GM23338 (cell line): Measurements from ENCODE around the gene ABR. TPM values are rescaled to one million over a fixed set of nuclear protein-coding genes. Genes with fewer than 3 reads are reported as not detected.

ENCODE experiments used
- ATAC-seq: fragments of 200-7000 bp; cut with Tn5 transposase; 3 replicates; pipeline ENCODE4 v1.9.1; 2020
- DNase-seq: peaks from one replicate; pipeline ENCODE4 v3.0.0-alpha.2; 2015; ENCODE audit warnings: low spot score
- H2AFZ ChIP-seq: fragments of 200-600 bp; sonication (generic); 2 replicates; pipeline ENCODE4 v1.8.0; 2016; ENCODE audit warnings: antibody characterized with exemption, mild to moderate bottlenecking, moderate library complexity
- H3F3A ChIP-seq: fragments of 200-600 bp; sonication (generic); replicated peaks from 2 replicates; pipeline ENCODE4 v1.8.0; 2017; ENCODE audit warnings: antibody characterized with exemption, mixed run types, low read depth
- H3K27ac ChIP-seq: fragments of 200-600 bp; sonication (generic); 2 replicates; pipeline ENCODE4 v1.6.1; 2016; ENCODE audit warnings: low read depth
- H3K27me3 ChIP-seq: fragments of 200-600 bp; sonication (generic); 2 replicates; pipeline ENCODE4 v1.8.0; 2016; ENCODE audit warnings: mild to moderate bottlenecking, mixed run types, moderate library complexity; ENCODE audit not compliant: insufficient read depth
- H3K36me3 ChIP-seq: fragments of 200-600 bp; sonication (generic); 2 replicates; pipeline ENCODE4 v1.8.0; 2016; ENCODE audit warnings: mild to moderate bottlenecking; ENCODE audit not compliant: insufficient read depth
- H3K4me1 ChIP-seq: fragments of 200-600 bp; sonication (generic); 2 replicates; pipeline ENCODE4 v1.8.0; 2016; ENCODE audit warnings: mild to moderate bottlenecking, moderate library complexity; ENCODE audit not compliant: insufficient read depth
- H3K4me2 ChIP-seq: fragments of 200-600 bp; sonication (generic); 2 replicates; pipeline ENCODE4 v1.7.1; 2017; ENCODE audit warnings: mixed run types
- H3K4me3 ChIP-seq: fragments of 200-600 bp; sonication (generic); 2 replicates; pipeline ENCODE4 v1.6.1; 2016; ENCODE audit warnings: mixed run types
- H3K79me2 ChIP-seq: fragments of 200-600 bp; sonication (generic); replicated peaks from 2 replicates; pipeline ENCODE4 v1.8.0; 2017; ENCODE audit warnings: mild to moderate bottlenecking; ENCODE audit not compliant: insufficient read depth
- H3K9me2 ChIP-seq: fragments of 200-600 bp; sonication (generic); 2 replicates; pipeline ENCODE4 v1.8.0; 2017; ENCODE audit not compliant: insufficient read depth
- H4K20me1 ChIP-seq: fragments of 200-600 bp; sonication (generic); replicated peaks from 2 replicates; pipeline ENCODE4 v1.8.0; 2017; ENCODE audit warnings: mild to moderate bottlenecking; ENCODE audit not compliant: insufficient read depth
- H3K27ac Mint-ChIP-seq: 2 replicates; pipeline ENCODE4 v1.8.0; 2020; ENCODE audit warnings: inconsistent platforms, mild to moderate bottlenecking, moderate library complexity, mixed read lengths
- H3K27me3 Mint-ChIP-seq: 3 replicates; pipeline ENCODE4 v1.8.0; 2022; ENCODE audit warnings: low read depth, mild to moderate bottlenecking, moderate library complexity, mixed read lengths, inconsistent platforms; ENCODE audit not compliant: insufficient read depth, poor library complexity
- H3K36me3 Mint-ChIP-seq: 3 replicates; pipeline ENCODE4 v1.8.0; 2021; ENCODE audit warnings: low read depth, mild to moderate bottlenecking, inconsistent platforms, moderate library complexity, mixed read lengths
- H3K4me1 Mint-ChIP-seq: 3 replicates; pipeline ENCODE4 v1.8.0; 2020; ENCODE audit warnings: mild to moderate bottlenecking, inconsistent platforms, mixed read lengths
- H3K4me3 Mint-ChIP-seq: 3 replicates; pipeline ENCODE4 v1.8.0; 2021; ENCODE audit warnings: moderate library complexity, mild to moderate bottlenecking, inconsistent platforms, mixed read lengths
- H3K9me3 Mint-ChIP-seq: 3 replicates; pipeline ENCODE4 v1.8.0; 2020; ENCODE audit warnings: moderate library complexity, mild to moderate bottlenecking, inconsistent platforms, mixed read lengths
- CREB1 ChIP-seq: fragments of 250-450 bp; sonication (Bioruptor Pico); IDR thresholded peaks from 2 replicates; pipeline ENCODE4 v1.5.0; 2020; ENCODE audit warnings: low read depth, mild to moderate bottlenecking, moderate library complexity
- EZH2 ChIP-seq: fragments of 200-600 bp; sonication (generic); IDR thresholded peaks from one replicate; pipeline ENCODE4 v1.8.0; 2017; ENCODE audit warnings: antibody characterized with exemption, mild to moderate bottlenecking, low read depth; ENCODE audit not compliant: unreplicated experiment
- EZH2phosphoT487 ChIP-seq: fragments of 200-600 bp; sonication (generic); IDR thresholded peaks from one replicate; pipeline ENCODE4 v1.8.1; 2018; ENCODE audit warnings: antibody characterized with exemption; ENCODE audit not compliant: unreplicated experiment
- JUNB ChIP-seq: IDR thresholded peaks from one replicate; pipeline ENCODE4 v1.6.1; 2016; ENCODE audit warnings: antibody characterized with exemption; ENCODE audit not compliant: unreplicated experiment
- NANOG ChIP-seq: IDR thresholded peaks from 2 replicates; pipeline ENCODE4 v1.6.1; 2016; ENCODE audit warnings: antibody characterized with exemption, borderline replicate concordance
- POLR2AphosphoS5 ChIP-seq: IDR thresholded peaks from 2 replicates; pipeline ENCODE4 v1.6.1; 2016; ENCODE audit warnings: antibody characterized with exemption, low read depth
- STAT1 ChIP-seq: IDR thresholded peaks from one replicate; pipeline ENCODE4 v1.6.1; 2016; ENCODE audit warnings: antibody characterized with exemption; ENCODE audit not compliant: unreplicated experiment
- ZNF114 ChIP-seq: fragments of 250-450 bp; sonication (Bioruptor Pico); IDR thresholded peaks from 2 replicates; pipeline ENCODE4 v1.5.0; 2020; ENCODE audit warnings: mild to moderate bottlenecking, moderate library complexity
- ZNF331 ChIP-seq: fragments of 250-450 bp; sonication (Bioruptor Pico); IDR thresholded peaks from 2 replicates; pipeline ENCODE4 v1.5.0; 2020; ENCODE audit warnings: low read depth, mild to moderate bottlenecking, moderate library complexity
- polyA plus RNA-seq: library from polyadenylated mRNA; unstranded; fragments of >200 nt; fragmentation: Nextera tagmentation; extraction: Ambion mirVana; gene quantifications from 2 replicates; pipeline ENCODE4 v1.2.1, GENCODE V29; 2016
- total RNA-seq: library from RNA; depleted of rRNA; stranded (reverse); fragments of >200 nt; shearing (Covaris generic); gene quantifications from 2 replicates; pipeline ENCODE4 v1.2.3, GENCODE V29; 2014
- TF ChIP-seq, protein P1 (sequence below), 2 experiments: fragments of 200-600 bp in 1 of 2; sonication (generic) in 1 of 2; conservative IDR thresholded peaks; 2 replicates each; pipeline versions ENCODE4 v1.5.1 to v1.6.1; 2016 to 2017; ENCODE audit warnings: antibody characterized with exemption in 2 of 2, low read depth in 2 of 2, mild to moderate bottlenecking in 2 of 2, moderate library complexity in 1 of 2
- TF ChIP-seq, protein P2 (sequence below): fragments of 250-450 bp; sonication (Bioruptor Pico); IDR thresholded peaks from 2 replicates; pipeline ENCODE4 v1.5.0; 2020; ENCODE audit warnings: mild to moderate bottlenecking, moderate library complexity
- TF ChIP-seq, protein P3 (sequence below): IDR thresholded peaks from one replicate; pipeline ENCODE4 v1.6.1; 2018; ENCODE audit warnings: antibody characterized with exemption; ENCODE audit not compliant: unreplicated experiment
- TF ChIP-seq, protein P4 (sequence below): IDR thresholded peaks from 2 replicates; pipeline ENCODE4 v1.6.1; 2016; ENCODE audit warnings: antibody characterized with exemption

The ABR gene
- total and polyA plus RNA-seq, 2 experiments from 2014 or later, result 15.0 to 27.7 TPM

DNA sequence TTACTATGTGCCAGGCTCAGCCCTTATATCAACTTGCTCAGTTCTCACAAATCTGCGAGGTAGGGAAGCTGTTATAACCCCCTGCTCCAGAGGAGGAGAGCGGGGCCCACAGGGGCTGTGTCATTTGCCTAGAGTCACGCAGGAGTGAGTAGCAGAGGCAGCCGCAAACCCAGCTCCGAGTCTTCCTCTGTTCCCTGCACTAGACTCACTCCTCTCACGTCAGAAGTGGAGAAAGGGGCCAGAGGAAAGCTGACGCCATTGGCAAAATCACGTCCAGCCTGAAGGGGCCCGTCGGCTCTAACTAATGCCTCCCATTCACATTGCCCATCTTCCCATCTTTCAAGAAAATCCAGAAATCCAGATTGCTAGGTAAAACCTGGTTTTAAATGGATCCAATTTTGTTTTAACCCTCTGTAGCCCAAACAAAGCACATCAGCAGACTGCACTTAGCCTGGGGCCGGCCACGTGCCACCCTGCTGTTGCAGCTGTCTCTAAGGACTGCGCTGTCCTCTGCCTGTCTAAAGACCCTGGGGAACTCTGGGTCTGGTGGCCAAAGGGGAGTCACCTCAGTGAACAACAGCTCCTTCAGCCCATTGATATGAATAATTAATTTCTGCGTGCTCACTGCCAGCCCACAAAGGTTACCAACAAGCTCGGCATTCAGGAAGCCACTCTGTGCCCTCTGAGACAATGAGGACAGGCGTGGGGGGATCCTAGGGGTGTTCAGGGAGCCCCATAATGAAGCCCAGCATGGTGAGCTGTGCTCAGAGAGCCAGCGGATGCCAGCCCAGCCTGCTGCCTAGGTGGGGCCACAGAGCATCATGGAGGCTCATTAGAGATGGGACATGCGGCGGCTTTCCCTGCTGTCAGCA, 36.7 kb upstream of the ABR start:
- Histone ChIP-seq H3K27me3 (0 out of 2 replicates have a peak, but pooled peaks cover 4% of the 10 kb centered on the region), H3K4me1 (peaks cover 4% of the 10 kb centered on the region; the same call in 1 of the 2 replicates), H3K27ac (no peak overlapping the region), H3K9me2 (no peaks in the 10 kb centered on the region), H3K4me2 (no peak overlapping the region), H3F3A (no peaks in the 10 kb centered on the region), H3K4me3 (no peak overlapping the region), H3K79me2 (no peaks in the 10 kb centered on the region), H4K20me1 (no peaks in the 10 kb centered on the region; the same call in 1 of the 2 replicates), H2AFZ (peak overlapping the region; percentile 86), H3K36me3 (no peaks in the 10 kb centered on the region)
- Mint-ChIP-seq H3K9me3 (no peaks in the 10 kb centered on the region), H3K4me3 (no peak overlapping the region), H3K36me3 (no peaks in the 10 kb centered on the region), H3K27ac (no peak overlapping the region), H3K27me3 (peaks cover 7% of the 10 kb centered on the region), H3K4me1 (peaks cover 7% of the 10 kb centered on the region; the same call in 1 of the 3 replicates)
- peak; percentile 55 for ATAC-seq
- DNase-seq, result no peak
- no peak for TF ChIP-seq JUNB
- no peak for TF ChIP-seq EZH2phosphoT487
- TF ChIP-seq CREB1 (CRISPR knock-in tag), result no peak
- TF ChIP-seq ZNF331 (CRISPR knock-in tag), result no peak
- TF ChIP-seq POLR2AphosphoS5, result no peak
- TF ChIP-seq NANOG, result no peak
- TF ChIP-seq EZH2, result no peak
- no peak for TF ChIP-seq STAT1
- TF ChIP-seq, protein P1, sequence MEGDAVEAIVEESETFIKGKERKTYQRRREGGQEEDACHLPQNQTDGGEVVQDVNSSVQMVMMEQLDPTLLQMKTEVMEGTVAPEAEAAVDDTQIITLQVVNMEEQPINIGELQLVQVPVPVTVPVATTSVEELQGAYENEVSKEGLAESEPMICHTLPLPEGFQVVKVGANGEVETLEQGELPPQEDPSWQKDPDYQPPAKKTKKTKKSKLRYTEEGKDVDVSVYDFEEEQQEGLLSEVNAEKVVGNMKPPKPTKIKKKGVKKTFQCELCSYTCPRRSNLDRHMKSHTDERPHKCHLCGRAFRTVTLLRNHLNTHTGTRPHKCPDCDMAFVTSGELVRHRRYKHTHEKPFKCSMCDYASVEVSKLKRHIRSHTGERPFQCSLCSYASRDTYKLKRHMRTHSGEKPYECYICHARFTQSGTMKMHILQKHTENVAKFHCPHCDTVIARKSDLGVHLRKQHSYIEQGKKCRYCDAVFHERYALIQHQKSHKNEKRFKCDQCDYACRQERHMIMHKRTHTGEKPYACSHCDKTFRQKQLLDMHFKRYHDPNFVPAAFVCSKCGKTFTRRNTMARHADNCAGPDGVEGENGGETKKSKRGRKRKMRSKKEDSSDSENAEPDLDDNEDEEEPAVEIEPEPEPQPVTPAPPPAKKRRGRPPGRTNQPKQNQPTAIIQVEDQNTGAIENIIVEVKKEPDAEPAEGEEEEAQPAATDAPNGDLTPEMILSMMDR (conservative IDR thresholded peaks at IDR 0.05; ENCODE audit: low read depth in 2 of 2), result no peak
- TF ChIP-seq, protein P2, sequence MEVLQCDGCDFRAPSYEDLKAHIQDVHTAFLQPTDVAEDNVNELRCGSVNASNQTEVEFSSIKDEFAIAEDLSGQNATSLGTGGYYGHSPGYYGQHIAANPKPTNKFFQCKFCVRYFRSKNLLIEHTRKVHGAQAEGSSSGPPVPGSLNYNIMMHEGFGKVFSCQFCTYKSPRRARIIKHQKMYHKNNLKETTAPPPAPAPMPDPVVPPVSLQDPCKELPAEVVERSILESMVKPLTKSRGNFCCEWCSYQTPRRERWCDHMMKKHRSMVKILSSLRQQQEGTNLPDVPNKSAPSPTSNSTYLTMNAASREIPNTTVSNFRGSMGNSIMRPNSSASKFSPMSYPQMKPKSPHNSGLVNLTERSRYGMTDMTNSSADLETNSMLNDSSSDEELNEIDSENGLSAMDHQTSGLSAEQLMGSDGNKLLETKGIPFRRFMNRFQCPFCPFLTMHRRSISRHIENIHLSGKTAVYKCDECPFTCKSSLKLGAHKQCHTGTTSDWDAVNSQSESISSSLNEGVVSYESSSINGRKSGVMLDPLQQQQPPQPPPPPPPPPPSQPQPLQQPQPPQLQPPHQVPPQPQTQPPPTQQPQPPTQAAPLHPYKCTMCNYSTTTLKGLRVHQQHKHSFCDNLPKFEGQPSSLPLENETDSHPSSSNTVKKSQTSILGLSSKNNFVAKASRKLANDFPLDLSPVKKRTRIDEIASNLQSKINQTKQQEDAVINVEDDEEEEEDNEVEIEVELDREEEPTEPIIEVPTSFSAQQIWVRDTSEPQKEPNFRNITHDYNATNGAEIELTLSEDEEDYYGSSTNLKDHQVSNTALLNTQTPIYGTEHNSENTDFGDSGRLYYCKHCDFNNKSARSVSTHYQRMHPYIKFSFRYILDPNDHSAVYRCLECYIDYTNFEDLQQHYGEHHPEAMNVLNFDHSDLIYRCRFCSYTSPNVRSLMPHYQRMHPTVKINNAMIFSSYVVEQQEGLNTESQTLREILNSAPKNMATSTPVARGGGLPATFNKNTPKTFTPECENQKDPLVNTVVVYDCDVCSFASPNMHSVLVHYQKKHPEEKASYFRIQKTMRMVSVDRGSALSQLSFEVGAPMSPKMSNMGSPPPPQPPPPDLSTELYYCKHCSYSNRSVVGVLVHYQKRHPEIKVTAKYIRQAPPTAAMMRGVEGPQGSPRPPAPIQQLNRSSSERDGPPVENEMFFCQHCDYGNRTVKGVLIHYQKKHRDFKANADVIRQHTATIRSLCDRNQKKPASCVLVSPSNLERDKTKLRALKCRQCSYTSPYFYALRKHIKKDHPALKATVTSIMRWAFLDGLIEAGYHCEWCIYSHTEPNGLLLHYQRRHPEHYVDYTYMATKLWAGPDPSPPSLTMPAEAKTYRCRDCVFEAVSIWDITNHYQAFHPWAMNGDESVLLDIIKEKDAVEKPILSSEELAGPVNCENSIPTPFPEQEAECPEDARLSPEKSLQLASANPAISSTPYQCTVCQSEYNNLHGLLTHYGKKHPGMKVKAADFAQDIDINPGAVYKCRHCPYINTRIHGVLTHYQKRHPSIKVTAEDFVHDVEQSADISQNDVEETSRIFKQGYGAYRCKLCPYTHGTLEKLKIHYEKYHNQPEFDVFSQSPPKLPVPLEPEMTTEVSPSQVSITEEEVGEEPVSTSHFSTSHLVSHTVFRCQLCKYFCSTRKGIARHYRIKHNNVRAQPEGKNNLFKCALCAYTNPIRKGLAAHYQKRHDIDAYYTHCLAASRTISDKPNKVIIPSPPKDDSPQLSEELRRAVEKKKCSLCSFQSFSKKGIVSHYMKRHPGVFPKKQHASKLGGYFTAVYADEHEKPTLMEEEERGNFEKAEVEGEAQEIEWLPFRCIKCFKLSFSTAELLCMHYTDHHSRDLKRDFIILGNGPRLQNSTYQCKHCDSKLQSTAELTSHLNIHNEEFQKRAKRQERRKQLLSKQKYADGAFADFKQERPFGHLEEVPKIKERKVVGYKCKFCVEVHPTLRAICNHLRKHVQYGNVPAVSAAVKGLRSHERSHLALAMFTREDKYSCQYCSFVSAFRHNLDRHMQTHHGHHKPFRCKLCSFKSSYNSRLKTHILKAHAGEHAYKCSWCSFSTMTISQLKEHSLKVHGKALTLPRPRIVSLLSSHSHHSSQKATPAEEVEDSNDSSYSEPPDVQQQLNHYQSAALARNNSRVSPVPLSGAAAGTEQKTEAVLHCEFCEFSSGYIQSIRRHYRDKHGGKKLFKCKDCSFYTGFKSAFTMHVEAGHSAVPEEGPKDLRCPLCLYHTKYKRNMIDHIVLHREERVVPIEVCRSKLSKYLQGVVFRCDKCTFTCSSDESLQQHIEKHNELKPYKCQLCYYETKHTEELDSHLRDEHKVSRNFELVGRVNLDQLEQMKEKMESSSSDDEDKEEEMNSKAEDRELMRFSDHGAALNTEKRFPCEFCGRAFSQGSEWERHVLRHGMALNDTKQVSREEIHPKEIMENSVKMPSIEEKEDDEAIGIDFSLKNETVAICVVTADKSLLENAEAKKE (CRISPR knock-in tag), result no peak
- TF ChIP-seq ZNF114 (CRISPR knock-in tag), result no peak
- TF ChIP-seq, protein P3, sequence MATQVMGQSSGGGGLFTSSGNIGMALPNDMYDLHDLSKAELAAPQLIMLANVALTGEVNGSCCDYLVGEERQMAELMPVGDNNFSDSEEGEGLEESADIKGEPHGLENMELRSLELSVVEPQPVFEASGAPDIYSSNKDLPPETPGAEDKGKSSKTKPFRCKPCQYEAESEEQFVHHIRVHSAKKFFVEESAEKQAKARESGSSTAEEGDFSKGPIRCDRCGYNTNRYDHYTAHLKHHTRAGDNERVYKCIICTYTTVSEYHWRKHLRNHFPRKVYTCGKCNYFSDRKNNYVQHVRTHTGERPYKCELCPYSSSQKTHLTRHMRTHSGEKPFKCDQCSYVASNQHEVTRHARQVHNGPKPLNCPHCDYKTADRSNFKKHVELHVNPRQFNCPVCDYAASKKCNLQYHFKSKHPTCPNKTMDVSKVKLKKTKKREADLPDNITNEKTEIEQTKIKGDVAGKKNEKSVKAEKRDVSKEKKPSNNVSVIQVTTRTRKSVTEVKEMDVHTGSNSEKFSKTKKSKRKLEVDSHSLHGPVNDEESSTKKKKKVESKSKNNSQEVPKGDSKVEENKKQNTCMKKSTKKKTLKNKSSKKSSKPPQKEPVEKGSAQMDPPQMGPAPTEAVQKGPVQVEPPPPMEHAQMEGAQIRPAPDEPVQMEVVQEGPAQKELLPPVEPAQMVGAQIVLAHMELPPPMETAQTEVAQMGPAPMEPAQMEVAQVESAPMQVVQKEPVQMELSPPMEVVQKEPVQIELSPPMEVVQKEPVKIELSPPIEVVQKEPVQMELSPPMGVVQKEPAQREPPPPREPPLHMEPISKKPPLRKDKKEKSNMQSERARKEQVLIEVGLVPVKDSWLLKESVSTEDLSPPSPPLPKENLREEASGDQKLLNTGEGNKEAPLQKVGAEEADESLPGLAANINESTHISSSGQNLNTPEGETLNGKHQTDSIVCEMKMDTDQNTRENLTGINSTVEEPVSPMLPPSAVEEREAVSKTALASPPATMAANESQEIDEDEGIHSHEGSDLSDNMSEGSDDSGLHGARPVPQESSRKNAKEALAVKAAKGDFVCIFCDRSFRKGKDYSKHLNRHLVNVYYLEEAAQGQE, result no peak
- TF ChIP-seq, protein P4, sequence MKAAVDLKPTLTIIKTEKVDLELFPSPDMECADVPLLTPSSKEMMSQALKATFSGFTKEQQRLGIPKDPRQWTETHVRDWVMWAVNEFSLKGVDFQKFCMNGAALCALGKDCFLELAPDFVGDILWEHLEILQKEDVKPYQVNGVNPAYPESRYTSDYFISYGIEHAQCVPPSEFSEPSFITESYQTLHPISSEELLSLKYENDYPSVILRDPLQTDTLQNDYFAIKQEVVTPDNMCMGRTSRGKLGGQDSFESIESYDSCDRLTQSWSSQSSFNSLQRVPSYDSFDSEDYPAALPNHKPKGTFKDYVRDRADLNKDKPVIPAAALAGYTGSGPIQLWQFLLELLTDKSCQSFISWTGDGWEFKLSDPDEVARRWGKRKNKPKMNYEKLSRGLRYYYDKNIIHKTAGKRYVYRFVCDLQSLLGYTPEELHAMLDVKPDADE, result no peak
